ENCODE measurements around the gene SMIM9. TPM values are rescaled to one million over a fixed set of nuclear protein-coding genes. Genes with fewer than 3 reads are reported as not detected.

Gene SMIM9
- total RNA-seq, 4 donors from 2014 or later = not detected

- Histone ChIP-seq H3K9me3 (no peaks in the 10 kb centered on the region), H3K27ac (peak overlapping the region in 1 of 4 donors; percentile 13), H3K36me3 (no peaks in the 10 kb centered on the region), H3K4me1 (peaks cover 0 to 26% (median 0%) of the 10 kb centered on the region in 3 donors), H3K4me3 (no peak overlapping the region), H3K27me3 (no peaks in the 10 kb centered on the region)
- no peak for ATAC-seq
- TF ChIP-seq POLR2AphosphoS5 (IDR thresholded peaks at IDR 0.05) = no peak
- TF ChIP-seq POLR2A (IDR thresholded peaks at IDR 0.05) = no peak
- TF ChIP-seq CTCF (IDR thresholded peaks at IDR 0.05) = no peak
- TF ChIP-seq EP300 (IDR thresholded peaks at IDR 0.05) = no peak
- 48 to 74% methylated on average over 4 to 8 of the region's 8 CpGs for WGBS, 2 donors (ENCODE audit: low coverage in 1 of 2)
Measured at GRCh38 chrX:154800478-154801210, 33.8 kb downstream of the SMIM9 start.

DNA sequence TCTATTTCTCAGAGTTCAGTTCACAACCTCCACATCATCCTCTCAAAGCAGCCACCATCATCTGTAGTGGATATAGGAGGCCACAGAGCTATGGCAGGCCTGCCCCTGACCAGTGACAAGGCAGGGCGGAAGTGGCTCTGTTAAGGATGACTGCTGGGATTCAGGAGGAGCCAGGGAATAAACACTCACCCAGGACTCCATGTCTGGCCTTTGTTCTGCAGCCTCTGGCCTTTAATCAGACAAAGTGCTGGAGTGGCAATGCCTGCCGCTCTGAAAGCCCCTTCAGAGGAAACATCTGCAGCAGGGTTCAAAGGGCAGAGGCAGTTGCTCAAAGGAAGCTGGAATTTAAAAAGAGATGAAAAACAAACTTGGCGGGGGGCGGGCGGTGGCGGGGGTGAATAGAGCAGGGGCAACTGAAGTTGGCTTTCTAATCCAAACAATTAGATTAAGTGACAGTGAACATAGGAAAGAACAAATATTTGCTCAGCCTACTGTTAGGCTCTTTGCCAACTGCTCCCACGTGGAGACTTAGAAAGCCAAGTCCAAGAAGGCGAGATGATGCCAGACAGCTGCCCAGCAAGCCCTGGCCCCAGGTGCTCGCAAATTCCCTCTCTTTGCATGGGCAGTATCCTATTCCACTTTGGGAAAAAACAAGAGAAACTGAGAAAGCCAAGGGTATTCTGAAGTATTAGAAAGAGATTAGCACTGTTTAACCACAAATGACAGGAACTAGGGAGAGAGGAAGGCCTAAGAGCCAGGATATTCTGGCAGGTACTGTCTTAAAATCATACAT, 34.7 kb downstream of the SMIM9 start:
- Histone ChIP-seq H3K36me3 (no peaks in the 10 kb centered on the region), H3K27me3 (no peaks in the 10 kb centered on the region), H3K4me1 (peaks cover 0 to 26% (median 0%) of the 10 kb centered on the region in 3 donors), H3K4me3 (no peak overlapping the region), H3K27ac (peak overlapping the region in 3 of 4 donors; percentile 4 to 43 (median 13)), H3K9me3 (no peaks in the 10 kb centered on the region)
- TF ChIP-seq CTCF (IDR thresholded peaks at IDR 0.05) (no peak), POLR2AphosphoS5 (IDR thresholded peaks at IDR 0.05) (no peak), EP300 (IDR thresholded peaks at IDR 0.05) (no peak)
- 33 to 49% methylated on average over 3 to 8 of the region's 9 CpGs for WGBS, 2 donors (ENCODE audit: low coverage in 1 of 2)
- no peak for ATAC-seq

GRCh38 chrX:154797006-154797405, 37.5 kb downstream of the SMIM9 start:
- peaks cover 0 to 18% (median 0%) of the 10 kb centered on the region in 3 donors for H3K4me1 ChIP-seq
- H3K27ac ChIP-seq = no peak overlapping the region
- no peak for ATAC-seq
- H3K4me3 ChIP-seq = no peak overlapping the region
- TF ChIP-seq POLR2AphosphoS5 (IDR thresholded peaks at IDR 0.05) (no peak), EP300 (IDR thresholded peaks at IDR 0.05) (no peak), CTCF (IDR thresholded peaks at IDR 0.05) (no peak), POLR2A (IDR thresholded peaks at IDR 0.05) (no peak)
- H3K27me3 ChIP-seq = no peaks in the 10 kb centered on the region
- H3K36me3 ChIP-seq = no peaks in the 10 kb centered on the region
- 0 to 62% methylated on average over 1 to 4 of the region's 6 CpGs for WGBS, 2 donors (ENCODE audit: low coverage in 1 of 2)
- no peaks in the 10 kb centered on the region for H3K9me3 ChIP-seq

DNA sequence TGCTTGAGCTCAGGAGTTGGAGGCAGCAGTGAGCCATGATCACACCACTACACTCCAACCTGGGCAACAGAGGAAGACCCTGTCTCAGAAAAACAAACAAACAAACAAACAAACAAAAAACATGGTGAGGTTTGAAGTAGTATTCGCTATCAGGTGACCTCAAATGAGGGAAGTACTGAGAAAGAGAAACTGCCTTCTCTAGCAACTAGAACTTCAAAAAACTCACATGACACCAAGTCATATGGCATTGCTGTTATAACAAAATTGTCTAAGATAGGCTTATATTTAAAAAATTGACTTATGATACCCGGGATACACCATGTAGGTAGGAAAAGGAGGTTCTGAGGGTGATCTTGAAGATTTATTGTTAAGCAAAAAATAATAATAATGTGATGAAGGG, 39.4 kb downstream of the SMIM9 start:
- Histone ChIP-seq H3K4me3 (no peak overlapping the region), H3K36me3 (no peaks in the 10 kb centered on the region), H3K27ac (no peak overlapping the region), H3K4me1 (peaks cover 0 to 11% (median 0%) of the 10 kb centered on the region in 3 donors), H3K9me3 (no peaks in the 10 kb centered on the region), H3K27me3 (no peaks in the 10 kb centered on the region)
- WGBS, 2 donors (ENCODE audit: low coverage in 1 of 2) = 78 to 93% methylated on average over 2 of the region's 2 CpGs
- ATAC-seq = no peak
- TF ChIP-seq CTCF (IDR thresholded peaks at IDR 0.05) (no peak), POLR2AphosphoS5 (IDR thresholded peaks at IDR 0.05) (no peak), EP300 (IDR thresholded peaks at IDR 0.05) (no peak)
